Suppressor macrophage treated with lipopolysaccharide for 1 hour (primary cell): ENCODE data around the gene SCAF4.
A peak's percentile ranks its signal among the peaks of the same experiment; 100 is the strongest.
"Not testable (repeated sequence)": the region's sequence is repeated elsewhere in the genome, so short reads cannot be mapped to it uniquely, and the experiment has no call there.

Source experiments
- DNase-seq, 3 donors: peaks; one replicate each; pipeline ENCODE4 v3.0.0-alpha.2; 2020 to 2022

SCAF4 gene

DNA sequence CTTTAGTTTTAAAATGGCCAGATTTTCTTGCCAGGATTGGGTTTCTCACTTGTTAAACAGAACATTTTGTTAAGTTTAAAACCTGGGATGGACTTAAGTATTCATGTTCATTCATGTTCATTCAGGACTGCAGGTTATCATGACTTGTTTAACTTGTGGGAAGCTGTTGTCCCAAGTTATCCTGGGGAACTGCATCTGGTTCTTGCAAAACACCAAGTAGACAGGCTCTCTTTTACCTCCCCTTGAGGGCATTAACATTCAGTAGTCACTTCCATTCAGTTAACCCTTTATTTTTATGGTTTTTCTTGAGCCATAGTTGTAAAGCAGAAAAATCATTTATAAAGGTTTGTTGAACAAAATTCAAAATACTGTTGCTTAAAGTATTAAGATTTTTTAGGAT, 64.3 kb downstream of the SCAF4 start:
- no peak for DNase-seq

DNA sequence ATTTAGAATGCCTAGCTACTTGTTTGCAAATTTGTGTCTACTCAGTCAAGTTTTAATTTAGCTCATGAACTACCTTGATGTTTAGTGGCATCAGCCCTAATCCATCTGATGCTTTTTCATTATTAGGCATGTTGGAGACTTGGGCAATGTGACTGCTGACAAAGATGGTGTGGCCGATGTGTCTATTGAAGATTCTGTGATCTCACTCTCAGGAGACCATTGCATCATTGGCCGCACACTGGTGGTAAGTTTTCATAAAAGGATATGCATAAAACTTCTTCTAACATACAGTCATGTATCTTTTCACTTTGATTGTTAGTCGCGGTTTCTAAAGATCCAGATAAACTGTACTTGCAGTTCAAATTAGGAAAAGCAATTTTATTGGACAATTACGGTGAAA, 64.8 kb downstream of the SCAF4 start:
- DNase-seq, result peak; percentile 40 to 52 (median 46)

DNA sequence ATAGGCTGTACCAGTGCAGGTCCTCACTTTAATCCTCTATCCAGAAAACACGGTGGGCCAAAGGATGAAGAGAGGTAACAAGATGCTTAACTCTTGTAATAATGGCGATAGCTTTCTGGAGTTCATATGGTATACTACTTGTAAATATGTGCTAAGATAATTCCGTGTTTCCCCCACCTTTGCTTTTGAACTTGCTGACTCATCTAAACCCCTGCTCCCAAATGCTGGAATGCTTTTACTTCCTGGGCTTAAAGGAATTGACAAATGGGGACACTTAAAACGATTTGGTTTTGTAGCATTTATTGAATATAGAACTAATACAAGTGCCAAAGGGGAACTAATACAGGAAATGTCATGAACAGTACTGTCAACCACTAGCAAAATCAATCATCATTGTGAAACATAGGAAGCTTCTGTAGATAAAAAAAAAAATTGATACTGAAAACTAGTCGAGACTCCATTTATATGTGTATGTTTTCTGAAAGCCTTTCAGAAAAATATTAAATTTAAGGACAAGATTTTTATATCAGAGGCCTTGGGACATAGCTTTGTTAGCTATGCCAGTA, 65.4 kb downstream of the SCAF4 start:
- no peak for DNase-seq

DNA sequence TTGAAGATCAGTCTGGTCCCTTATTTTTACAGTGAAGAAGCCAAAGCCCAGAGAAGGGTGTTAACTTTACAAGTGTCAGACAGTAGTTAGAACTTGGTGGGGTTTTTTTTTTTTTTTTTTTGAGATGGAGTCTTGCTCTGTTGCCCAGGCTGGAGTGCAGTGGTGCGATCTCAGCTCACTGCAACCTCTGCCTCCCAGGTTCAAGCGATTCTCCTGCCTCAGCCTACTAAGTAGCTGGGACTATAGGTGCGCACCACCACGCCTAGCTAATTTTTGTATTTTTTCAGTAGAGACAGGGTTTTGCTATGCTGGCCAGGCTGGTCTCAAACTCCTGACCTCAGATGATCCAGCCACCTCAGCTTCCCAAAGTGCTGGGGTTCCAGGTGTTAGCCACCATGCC, 66.0 kb downstream of the SCAF4 start:
- DNase-seq, result not testable (repeated sequence)

DNA sequence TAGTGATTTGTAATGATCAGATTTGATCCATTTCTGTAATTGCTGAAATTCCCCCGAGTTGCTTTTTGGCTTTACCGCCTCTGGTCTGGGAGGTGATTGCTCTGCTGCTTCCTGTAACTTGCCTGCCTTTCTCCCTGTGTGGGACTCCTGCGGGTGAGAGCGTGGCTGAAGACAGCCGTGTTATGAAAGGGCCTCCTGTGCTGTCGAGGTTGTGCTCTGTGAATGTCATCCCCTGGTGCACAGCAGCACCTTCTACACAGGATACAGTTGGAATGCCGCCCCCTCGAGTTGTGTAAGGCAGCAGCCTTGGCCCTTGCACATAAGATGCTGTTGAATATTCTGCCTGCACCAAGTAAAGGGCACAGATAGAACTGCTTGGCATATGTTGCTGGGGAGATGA, 66.5 kb downstream of the SCAF4 start:
- peak in 1 of 3 donors; percentile 7 for DNase-seq

DNA sequence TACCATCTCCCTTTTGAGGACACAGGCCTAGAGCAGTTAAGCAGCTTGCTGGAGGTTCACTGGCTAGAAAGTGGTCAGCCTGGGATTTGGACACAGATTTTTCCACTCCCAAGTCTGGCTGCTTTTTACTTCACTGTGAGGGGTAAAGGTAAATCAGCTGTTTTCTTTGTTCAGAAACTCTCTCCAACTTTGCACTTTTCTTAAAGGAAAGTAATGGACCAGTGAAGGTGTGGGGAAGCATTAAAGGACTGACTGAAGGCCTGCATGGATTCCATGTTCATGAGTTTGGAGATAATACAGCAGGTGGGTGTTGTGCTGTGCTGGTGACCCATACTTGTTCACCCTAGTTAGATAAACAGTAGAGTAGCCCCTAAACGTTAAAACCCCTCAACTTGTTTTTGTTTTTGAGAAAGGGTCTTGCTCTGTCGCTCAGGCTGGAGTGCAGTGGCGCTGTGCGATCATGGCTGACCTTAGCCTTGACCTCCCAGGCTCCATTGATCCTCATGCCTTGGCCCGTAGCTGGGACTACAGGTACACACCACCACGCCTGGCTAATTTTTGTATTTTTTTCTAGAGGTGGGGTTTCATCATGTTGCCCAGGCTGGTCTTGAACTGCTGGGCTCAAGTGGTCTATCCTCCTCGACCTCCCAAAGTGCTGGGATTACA, 68.2 kb downstream of the SCAF4 start:
- no peak for DNase-seq

DNA sequence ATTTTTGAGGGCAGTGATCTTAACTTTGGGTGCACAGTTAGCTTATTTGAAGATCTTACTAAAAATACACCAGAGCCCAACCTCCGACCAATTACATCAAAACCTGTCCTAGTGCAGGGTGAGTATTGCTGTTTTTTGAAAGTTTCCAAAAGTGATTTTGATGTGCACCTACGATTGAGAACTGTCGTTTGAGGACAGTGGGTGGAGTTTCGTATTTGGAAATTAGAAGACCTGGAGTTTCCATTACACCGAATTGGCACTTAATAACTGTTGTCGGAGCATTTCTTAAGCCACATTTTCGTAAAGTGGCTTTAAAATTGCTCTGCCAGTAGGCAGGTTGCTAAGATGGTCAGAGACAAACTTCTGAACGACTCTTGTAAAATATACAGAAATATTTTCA, 71.3 kb downstream of the SCAF4 start:
- no peak for DNase-seq

DNA sequence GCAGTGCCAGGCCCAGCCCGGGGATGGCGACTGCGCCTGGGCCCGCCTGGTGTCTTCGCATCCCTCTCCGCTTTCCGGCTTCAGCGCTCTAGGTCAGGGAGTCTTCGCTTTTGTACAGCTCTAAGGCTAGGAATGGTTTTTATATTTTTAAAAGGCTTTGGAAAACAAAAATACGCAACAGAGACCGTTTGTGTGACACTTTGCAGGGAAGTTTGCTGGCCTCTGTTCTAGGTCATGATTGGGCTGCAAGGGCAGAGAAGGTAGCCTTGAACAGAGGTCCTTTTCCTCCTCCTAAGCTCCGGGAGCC, 71.7 kb downstream of the SCAF4 start:
- DNase-seq, result peak in 2 of 3 donors; percentile 14 to 22

DNA sequence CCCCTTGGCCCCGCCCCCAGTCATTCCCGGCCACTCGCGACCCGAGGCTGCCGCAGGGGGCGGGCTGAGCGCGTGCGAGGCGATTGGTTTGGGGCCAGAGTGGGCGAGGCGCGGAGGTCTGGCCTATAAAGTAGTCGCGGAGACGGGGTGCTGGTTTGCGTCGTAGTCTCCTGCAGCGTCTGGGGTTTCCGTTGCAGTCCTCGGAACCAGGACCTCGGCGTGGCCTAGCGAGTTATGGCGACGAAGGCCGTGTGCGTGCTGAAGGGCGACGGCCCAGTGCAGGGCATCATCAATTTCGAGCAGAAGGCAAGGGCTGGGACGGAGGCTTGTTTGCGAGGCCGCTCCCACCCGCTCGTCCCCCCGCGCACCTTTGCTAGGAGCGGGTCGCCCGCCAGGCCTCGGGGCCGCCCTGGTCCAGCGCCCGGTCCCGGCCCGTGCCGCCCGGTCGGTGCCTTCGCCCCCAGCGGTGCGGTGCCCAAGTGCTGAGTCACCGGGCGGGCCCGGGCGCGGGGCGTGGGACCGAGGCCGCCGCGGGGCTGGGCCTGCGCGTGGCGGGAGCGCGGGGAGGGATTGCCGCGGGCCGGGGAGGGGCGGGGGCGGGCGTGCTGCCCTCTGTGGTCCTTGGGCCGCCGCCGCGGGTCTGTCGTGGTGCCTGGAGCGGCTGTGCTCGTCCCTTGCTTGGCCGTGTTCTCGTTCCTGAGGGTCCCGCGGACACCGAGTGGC, 72.2 kb downstream of the SCAF4 start, which contains the start of gene SOD1:
SOD1 (plus strand) TSS at position 158 of the 723 bp plus-strand sequence; CDS start at position 235, 77 bp downstream.
- DNase-seq, result peak; percentile 95 to 98 (median 98)

DNA sequence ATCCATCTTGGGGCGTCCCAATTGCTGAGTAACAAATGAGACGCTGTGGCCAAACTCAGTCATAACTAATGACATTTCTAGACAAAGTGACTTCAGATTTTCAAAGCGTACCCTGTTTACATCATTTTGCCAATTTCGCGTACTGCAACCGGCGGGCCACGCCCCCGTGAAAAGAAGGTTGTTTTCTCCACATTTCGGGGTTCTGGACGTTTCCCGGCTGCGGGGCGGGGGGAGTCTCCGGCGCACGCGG, 72.7 kb downstream of the SCAF4 start:
- no peak for DNase-seq

DNA sequence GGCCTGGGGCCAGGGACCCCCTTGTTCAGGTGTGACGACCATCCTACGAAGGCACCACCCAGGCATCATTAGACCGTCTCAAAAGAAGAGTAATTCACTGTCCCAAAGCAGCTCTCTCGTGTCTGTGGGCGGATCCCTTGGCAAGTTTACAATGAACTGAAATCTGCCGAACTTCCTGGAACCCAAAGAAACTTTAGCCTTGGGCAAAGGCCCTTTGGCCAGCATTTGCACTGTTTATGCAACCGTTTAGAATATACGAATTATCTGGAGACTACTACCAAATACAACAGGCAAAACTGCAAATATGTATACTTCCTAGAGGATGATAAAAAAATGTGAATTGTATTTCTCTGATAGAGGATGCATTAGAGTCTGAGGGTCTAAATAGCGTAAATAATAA, 73.9 kb downstream of the SCAF4 start:
- DNase-seq, result no peak

DNA sequence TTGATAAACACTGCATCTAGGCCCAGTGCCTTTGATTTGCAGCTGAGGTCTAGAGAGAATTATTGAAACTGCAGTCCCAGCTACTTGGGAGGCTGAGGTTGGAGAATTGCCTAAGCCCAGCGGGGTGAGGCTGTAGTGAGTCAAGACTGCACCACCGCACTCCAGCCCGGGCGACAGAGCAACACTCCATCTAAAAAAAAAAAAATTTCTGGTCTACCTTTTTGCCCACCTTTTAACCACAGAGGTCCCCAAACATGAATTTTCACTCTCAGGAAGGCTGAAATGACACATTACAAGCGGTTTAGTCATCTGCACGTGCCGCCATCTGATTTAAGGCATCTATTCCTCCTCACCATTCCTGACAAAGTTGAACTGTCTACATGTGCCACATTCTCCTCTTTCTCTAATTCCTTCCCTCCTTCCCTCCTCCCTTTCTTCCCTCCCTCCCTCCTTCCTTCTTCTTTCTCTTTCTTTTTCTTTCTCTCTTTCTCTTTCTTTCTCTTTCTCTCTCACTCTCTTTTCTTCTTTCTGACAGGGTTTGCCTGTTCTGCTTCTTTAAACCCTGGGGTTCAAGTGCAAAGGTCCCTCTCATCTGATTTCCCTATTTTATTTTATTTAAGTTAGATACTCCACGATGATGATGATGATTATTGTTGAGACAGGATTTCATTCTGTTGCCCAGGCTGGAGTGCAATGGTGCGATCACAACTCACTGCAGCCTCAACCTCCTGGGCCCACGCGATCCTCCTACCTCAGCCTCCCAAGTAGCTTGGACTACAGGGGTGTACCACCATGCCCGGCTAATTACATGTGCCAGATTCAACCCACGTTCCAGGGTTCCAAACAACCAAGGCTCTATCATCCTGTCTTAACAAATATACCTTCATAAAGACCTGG, 75.5 kb downstream of the SCAF4 start:
- no peak for DNase-seq

DNA sequence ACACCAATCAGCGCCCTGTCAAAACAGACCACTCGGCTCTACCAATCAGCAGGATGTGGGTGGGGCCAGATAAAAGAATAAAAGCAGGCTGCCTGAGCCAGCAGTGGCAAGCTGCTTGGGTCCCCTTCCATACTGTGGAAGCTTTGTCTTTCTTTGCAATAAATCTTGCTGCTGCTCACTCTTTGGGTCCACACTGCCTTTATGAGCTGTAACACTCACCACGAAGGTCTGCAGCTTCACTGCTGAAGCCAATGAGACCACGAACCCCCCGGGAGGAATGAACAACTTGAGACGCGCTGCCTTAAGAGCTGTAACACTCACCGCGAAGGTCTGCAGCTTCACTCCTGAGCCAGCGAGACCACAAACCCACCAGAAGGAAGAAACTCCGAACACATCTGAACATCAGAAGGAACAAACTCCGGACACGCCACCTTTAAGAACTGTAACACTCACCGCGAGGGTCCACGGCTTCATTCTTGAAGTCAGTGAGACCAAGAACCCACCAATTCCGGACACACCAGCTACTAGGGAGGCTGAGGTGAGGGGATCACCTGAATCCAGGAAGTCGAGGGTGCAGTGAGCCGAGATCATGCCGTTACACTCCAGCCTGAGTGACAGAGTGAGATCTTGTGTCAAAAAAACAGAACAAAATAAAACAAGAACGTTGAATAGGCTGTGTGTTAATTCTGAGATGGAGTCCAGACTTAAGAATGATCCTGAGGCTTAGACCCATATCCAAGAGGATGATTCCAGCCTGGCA, 76.9 kb downstream of the SCAF4 start:
- DNase-seq, result not testable (repeated sequence)

DNA sequence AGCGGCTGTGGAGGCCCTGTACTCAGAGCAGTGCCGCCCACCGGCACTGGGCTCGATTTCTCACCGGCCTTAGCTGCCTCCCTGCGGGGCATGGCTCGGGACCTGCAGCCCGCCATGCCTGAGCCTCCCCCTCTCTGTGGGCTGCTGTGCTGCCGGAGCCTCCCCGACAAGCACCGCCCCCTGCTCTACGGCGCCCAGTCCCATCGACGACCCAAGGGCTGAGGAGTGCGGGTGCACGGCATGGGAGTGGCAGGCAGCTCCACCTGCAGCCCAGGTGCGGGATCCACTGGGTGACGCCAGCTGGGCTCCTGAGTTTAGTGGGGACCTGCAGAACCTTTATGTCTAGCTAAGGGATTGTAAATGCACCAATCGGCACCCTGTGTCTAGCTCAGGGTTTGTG, 77.6 kb downstream of the SCAF4 start:
- DNase-seq, result no peak

DNA sequence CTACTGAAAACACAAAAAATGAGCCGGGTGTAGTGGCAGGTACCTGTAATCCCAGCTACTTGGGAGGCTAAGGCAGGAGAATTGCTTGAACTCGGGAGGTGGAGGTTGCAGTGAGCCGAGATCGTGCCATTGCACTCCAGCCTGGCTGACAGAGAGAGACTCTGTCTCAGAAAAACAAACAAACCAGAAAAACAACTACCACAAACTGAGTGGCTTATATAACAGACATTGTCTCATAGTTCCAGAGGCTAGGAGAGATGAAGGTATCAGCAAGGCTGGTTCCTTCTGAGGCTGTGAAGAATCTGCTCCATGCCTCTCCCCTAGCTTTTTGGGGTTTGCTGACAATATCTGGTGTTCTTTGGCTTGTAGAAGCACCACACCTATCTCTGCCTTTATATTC, 80.4 kb downstream of the SCAF4 start:
- DNase-seq, result not testable (repeated sequence)

DNA sequence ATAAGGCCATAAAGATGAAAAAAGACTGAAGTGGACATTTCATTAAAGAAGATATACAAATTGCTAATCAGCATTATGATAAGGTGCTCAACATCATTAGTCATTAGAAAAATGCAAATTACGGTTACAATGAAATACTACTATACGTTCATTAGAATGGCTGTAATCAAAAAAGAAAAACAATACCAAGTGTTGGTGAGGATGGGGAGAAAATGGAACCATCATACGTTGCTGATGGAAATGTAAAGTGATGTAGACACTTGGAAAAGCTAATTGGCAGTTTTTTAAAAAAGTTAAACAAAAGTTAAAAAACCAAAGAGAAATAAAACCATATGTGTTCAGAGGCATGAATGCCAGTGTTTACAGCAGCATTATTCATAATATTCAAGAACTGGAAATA, 81.0 kb downstream of the SCAF4 start:
- DNase-seq, result no peak

DNA sequence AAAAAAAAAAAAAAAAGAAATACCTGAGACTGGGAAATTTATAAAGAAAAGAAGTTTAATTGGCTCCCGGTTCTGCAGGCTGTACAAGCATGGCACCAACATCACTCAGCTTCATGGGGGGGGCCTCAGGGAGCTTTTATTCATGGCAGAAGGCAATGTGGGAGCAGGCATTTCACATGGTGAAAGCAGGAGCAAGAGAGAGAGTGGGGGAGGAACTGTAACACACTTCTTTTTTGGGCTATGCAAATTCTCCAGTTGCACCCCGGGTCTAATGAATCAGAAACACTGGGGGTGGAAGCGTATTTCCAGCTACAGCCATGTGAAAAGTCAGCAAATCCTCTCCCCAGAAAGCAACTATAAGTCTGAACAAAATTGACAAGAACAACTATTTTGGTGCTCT, 84.3 kb downstream of the SCAF4 start:
- DNase-seq, result no peak

DNA sequence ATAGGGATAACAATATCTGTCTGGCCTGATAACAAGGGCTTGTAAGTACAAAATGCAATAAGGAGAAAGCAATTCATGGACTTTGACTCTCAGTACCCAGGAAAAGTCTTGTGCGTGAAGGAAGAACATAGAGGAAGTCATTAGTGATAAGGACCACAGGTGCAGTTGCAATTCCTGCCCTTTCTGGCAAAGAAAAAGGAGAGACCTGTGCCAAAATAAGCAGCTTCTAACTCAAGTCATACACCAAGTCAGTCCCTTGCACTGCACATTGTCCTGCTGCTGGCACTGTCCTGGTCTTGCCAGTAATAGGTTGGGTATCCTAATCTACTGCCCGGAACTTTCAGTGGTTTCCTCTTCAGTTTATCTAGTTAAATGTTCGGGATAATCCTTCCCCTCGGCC, 87.3 kb downstream of the SCAF4 start:
- no peak for DNase-seq

DNA sequence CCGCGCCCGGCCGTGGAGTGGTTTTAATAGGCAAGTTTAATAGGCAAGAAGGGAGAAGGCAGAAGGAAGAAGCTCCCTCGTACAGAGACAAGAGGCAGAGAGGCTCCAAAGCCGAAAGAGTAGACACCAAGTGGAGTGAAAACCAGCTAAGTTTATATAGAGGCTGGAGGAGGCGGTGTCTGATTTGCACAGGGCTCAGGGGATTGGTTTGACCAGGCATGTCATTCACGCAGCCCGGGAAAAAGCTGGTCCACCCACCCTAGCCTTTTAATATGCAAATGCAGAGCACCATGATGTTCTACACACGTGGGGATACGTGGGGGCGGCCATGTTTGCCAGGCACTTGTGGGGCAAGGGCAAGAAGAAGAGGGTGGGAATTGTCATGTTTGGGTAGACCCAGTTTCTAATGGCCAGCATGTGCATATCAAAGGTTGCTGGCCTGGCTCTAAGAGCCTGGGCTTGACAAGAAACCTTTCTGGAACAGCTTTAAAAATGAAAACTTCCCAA, 90.4 kb downstream of the SCAF4 start:
- no peak for DNase-seq

DNA sequence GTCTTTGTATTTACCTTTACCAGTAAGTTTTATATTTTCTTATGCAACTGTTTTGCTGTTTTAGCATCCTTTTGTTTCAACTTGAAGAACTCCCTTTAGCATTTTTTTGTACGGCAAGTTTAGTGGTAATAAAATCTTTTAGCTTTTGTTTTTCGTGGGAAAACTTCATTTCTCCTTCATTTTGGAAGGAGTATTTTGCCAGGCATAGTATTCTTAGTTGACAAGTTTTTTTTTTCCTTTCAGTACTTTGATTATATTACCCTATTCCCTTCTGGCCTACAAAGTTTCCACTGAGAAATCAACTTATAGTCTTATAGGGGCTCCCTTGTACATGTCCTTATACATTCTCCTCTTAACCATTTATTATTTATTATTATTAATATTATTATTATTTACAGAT, 95.0 kb downstream of the SCAF4 start:
- DNase-seq, result no peak

DNA sequence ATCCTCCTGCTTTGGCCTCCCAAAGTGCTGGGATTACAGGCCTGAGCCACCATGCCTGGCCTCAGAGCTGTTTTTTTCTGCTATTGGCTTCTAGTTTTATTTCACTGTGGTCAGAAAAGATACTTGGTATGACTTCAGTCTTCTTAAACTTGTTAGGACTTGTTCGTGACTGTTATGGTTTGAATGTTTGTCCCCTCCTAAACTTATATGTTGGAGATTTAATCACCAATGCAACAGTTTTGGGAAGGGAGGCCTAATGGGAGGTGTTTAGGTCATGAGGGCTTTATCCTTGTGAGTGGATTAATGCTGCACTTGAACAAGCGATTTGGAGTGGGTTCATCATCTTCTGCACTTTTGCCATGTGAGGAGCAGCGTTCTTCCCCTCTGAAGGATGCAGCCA, 96.9 kb downstream of the SCAF4 start:
- no peak for DNase-seq

DNA sequence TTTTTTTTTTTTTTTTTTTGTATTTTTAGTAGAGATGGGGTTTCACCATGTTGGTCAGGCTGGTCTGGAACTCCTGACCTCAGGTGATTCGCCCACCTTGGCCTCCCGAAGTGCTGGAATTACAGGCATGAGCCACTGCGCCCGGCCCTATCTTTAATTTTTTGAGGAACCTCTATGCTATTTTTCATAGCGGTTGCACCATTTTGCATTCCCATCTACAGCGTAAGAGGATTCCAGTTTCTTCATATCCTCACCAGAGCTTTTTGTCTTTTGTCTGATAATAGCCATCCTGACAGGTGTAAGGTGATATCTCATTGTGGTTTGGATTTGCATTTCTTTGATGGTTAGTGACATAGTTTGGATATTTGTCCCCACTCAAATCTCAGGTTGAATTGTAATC, 100.0 kb downstream of the SCAF4 start:
- DNase-seq, result not testable (repeated sequence)
